GM10847 (cell line): Measurements from ENCODE around the gene FGD2.

ENCODE experiments used
- POLR2A ChIP-seq: IDR thresholded peaks from 2 replicates; pipeline ENCODE4 v1.6.1; 2011; ENCODE audit not compliant: insufficient read length; ENCODE audit errors: extremely low read depth

FGD2 gene

GRCh38 chr6:37018198-37019064, 13.0 kb downstream of the FGD2 start:
- no peak for TF ChIP-seq POLR2A

GRCh38 chr6:37019065-37019450, 13.6 kb downstream of the FGD2 start:
- no peak for TF ChIP-seq POLR2A

GRCh38 chr6:37020381-37020780, 14.9 kb downstream of the FGD2 start:
- TF ChIP-seq POLR2A = no peak

- TF ChIP-seq POLR2A = no peak
Observed at GRCh38 chr6:37020812-37021211, 15.4 kb downstream of the FGD2 start.

GRCh38 chr6:37021356-37022129, 16.1 kb downstream of the FGD2 start:
- no peak for TF ChIP-seq POLR2A

GRCh38 chr6:37022135-37022863, 16.8 kb downstream of the FGD2 start:
- no peak for TF ChIP-seq POLR2A

- TF ChIP-seq POLR2A = no peak
Observed at GRCh38 chr6:37024656-37025337, 19.3 kb downstream of the FGD2 start.

GRCh38 chr6:37025621-37026466, 20.4 kb downstream of the FGD2 start:
- no peak for TF ChIP-seq POLR2A

- TF ChIP-seq POLR2A = no peak
Observed at GRCh38 chr6:37027036-37027720, 21.7 kb downstream of the FGD2 start.

GRCh38 chr6:37027811-37028469, 22.5 kb downstream of the FGD2 start:
- TF ChIP-seq POLR2A = no peak

- TF ChIP-seq POLR2A = no peak
Observed at GRCh38 chr6:37029249-37029971, 24.0 kb downstream of the FGD2 start.

- TF ChIP-seq POLR2A = no peak
Observed at GRCh38 chr6:37030599-37030998, 25.1 kb downstream of the FGD2 start.
